GM12892 (cell line): ENCODE results near the gene CAMK2D.

ENCODE experiments used
- DNase-seq: peaks from one replicate; pipeline ENCODE4 v3.0.0; 2011; ENCODE audit not compliant: insufficient read length
- FAIRE-seq: peaks from 2 replicates; lab custom pipeline; 2011; peaks lifted over from hg19 to GRCh38; lab: Jason Lieb, UNC
- POLR2A ChIP-seq: IDR thresholded peaks from 2 replicates; pipeline ENCODE4 v1.6.1; 2011; ENCODE audit warnings: low read depth, low read length, control low read depth
- POLR2AphosphoS5 ChIP-seq: IDR thresholded peaks from 2 replicates; pipeline ENCODE4 v1.6.1; 2011; ENCODE audit warnings: low read depth, low read length, control low read depth
- TAF1 ChIP-seq: IDR thresholded peaks from 2 replicates; pipeline ENCODE4 v1.6.1; 2011; ENCODE audit warnings: low read depth, mild to moderate bottlenecking, control low read depth, low read length, borderline replicate concordance

Gene CAMK2D

GRCh38 chr4:113743690-113744089 lies 17.8 kb downstream of the CAMK2D start:
- TF ChIP-seq POLR2AphosphoS5 (no peak), POLR2A (no peak), TAF1 (no peak)
- FAIRE-seq (no peak), DNase-seq (no peak)

- TF ChIP-seq POLR2A, result no peak
- DNase-seq (no peak), FAIRE-seq (no peak)
These were observed 18.9 kb downstream of the CAMK2D start for GRCh38 chr4:113742643-113743042.

GRCh38 chr4:113741956-113742355 lies 19.6 kb downstream of the CAMK2D start:
- DNase-seq (no peak), FAIRE-seq (no peak)
- TF ChIP-seq POLR2AphosphoS5 (no peak), POLR2A (no peak), TAF1 (no peak)

- TF ChIP-seq TAF1 (no peak), POLR2AphosphoS5 (no peak), POLR2A (no peak)
These were observed 20.6 kb downstream of the CAMK2D start for GRCh38 chr4:113740857-113741379.

GRCh38 chr4:113739197-113739596 lies 22.3 kb downstream of the CAMK2D start:
- DNase-seq (no peak), FAIRE-seq (no peak)
- TF ChIP-seq POLR2AphosphoS5 (no peak), TAF1 (no peak), POLR2A (no peak)

More at GRCh38 chr4:113740857-113741379, 20.6 kb downstream of the CAMK2D start:
- FAIRE-seq, result no peak
- no peak for DNase-seq

- TF ChIP-seq TAF1, result no peak
- TF ChIP-seq POLR2AphosphoS5, result no peak
- no peak for TF ChIP-seq POLR2A
- DNase-seq (no peak), FAIRE-seq (no peak)
These were observed 23.3 kb downstream of the CAMK2D start for GRCh38 chr4:113738251-113738650.

GRCh38 chr4:113733685-113734084 lies 27.9 kb downstream of the CAMK2D start:
- FAIRE-seq, result no peak
- TF ChIP-seq POLR2A (no peak), TAF1 (no peak), POLR2AphosphoS5 (no peak)
- no peak for DNase-seq

GRCh38 chr4:113732967-113733527 lies 28.5 kb downstream of the CAMK2D start:
- FAIRE-seq (no peak), DNase-seq (no peak)
- TF ChIP-seq TAF1, result no peak
- no peak for TF ChIP-seq POLR2A
- no peak for TF ChIP-seq POLR2AphosphoS5

GRCh38 chr4:113730467-113731216 lies 30.9 kb downstream of the CAMK2D start:
- no peak for DNase-seq
- TF ChIP-seq POLR2A (no peak), TAF1 (no peak), POLR2AphosphoS5 (no peak)
- peak; percentile 42 for FAIRE-seq

GRCh38 chr4:113727802-113728201 lies 33.7 kb downstream of the CAMK2D start:
- TF ChIP-seq POLR2AphosphoS5 (no peak), POLR2A (no peak), TAF1 (no peak)
- FAIRE-seq (peak; percentile 5), DNase-seq (no peak)

GRCh38 chr4:113725963-113726362 lies 35.6 kb downstream of the CAMK2D start:
- TF ChIP-seq POLR2A, result no peak
- TF ChIP-seq POLR2AphosphoS5, result no peak
- no peak for TF ChIP-seq TAF1
- FAIRE-seq, result no peak
- DNase-seq, result no peak

- DNase-seq, result no peak
- no peak for FAIRE-seq
- TF ChIP-seq POLR2A (no peak), TAF1 (no peak), POLR2AphosphoS5 (no peak)
These were observed 43.3 kb downstream of the CAMK2D start for GRCh38 chr4:113718252-113718651.
